WI38 (cell line): Measurements from ENCODE around the gene CTNND2.

ENCODE experiments used
- H3K4me3 ChIP-seq: 2 replicates; pipeline ENCODE4 v1.5.1; 2011; ENCODE audit warnings: low read depth, mild to moderate bottlenecking, control low read depth, low read length
- TF ChIP-seq, protein P1 (sequence below): IDR thresholded peaks from 2 replicates; pipeline ENCODE4 v1.5.1; 2012; ENCODE audit warnings: low read depth, mild to moderate bottlenecking, control low read depth, low read length

Gene CTNND2

DNA sequence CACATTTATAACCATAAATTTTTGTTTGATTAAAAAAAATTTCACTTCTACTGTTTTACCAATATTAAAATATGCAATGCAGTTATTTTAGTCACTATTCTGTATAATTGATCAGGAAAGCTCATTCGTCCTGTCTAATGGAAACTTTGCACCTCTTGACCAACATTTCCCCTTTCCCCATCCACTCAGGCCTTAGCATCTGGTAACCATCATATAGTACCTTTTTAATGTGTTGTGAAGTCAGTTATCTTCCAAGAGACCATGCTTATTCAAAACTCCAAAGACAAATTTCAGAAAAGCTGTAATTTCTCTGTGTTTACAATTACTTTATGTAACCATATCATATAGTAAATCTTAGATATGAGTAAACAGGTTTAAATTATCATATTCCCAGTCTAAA lies 145.9 kb downstream of the CTNND2 start:
- H3K4me3 ChIP-seq = no peak overlapping the region
- TF ChIP-seq, protein P1, sequence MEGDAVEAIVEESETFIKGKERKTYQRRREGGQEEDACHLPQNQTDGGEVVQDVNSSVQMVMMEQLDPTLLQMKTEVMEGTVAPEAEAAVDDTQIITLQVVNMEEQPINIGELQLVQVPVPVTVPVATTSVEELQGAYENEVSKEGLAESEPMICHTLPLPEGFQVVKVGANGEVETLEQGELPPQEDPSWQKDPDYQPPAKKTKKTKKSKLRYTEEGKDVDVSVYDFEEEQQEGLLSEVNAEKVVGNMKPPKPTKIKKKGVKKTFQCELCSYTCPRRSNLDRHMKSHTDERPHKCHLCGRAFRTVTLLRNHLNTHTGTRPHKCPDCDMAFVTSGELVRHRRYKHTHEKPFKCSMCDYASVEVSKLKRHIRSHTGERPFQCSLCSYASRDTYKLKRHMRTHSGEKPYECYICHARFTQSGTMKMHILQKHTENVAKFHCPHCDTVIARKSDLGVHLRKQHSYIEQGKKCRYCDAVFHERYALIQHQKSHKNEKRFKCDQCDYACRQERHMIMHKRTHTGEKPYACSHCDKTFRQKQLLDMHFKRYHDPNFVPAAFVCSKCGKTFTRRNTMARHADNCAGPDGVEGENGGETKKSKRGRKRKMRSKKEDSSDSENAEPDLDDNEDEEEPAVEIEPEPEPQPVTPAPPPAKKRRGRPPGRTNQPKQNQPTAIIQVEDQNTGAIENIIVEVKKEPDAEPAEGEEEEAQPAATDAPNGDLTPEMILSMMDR = no peak

- TF ChIP-seq, protein P1 = no peak
- H3K4me3 ChIP-seq = no peak overlapping the region
Observed at GRCh38 chr5:11757661-11758060, 146.6 kb downstream of the CTNND2 start.

DNA sequence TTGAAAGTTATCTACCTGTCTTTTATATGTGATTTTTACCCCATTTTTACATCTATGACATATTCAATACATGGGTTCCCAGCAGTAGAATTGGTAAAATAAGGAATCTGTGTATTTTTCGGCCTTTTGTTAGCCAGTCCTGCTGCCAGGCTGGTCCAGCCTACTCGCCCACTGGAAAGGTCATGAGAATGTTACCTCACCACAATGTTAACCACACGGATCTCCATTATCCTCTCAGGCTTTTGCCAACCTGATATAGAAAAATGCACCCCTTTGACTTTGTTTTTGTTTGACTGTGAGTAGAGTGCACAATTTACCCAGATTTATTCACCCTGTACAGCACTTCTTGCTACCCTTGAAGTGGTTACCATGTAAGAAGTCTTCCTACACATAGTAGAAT lies 167.2 kb downstream of the CTNND2 start:
- no peak overlapping the region for H3K4me3 ChIP-seq
- TF ChIP-seq, protein P1 = no peak

GRCh38 chr5:11734369-11734768 lies 169.9 kb downstream of the CTNND2 start:
- TF ChIP-seq, protein P1 = no peak
- no peak overlapping the region for H3K4me3 ChIP-seq

- TF ChIP-seq, protein P1 = no peak
- no peak overlapping the region for H3K4me3 ChIP-seq
Observed at GRCh38 chr5:11733840-11734192, 170.4 kb downstream of the CTNND2 start.

DNA sequence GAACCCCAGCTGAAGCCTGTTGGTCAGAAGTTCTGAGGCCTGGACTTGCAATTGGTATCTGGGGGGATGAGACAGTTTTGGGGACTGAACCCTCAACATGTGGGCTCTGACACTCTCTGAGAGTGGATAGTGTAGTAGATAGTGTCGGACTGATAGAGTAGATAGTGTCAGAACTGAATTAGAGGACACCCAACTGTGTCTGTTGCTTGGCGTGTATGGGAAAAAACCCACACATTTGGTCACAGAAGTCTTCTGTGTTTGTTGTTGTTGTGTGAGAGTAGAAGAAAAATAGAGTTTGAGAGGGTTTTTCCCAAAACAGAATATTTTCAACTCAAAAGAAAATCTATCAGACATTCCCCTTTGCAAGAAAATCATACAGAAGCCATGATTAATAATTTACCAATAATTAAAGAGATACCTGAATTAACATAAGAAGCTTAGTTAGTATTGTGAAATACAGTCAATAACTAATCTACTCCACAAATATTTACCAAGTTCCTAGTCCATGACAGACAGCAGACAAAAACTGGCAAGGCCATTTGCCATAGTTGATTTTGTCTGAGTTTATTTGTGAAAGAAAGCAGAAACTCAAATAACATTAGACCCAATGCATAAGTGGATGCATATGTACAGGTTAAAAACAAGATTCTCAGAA lies 170.9 kb downstream of the CTNND2 start:
- TF ChIP-seq, protein P1 = no peak
- H3K4me3 ChIP-seq = no peak overlapping the region

DNA sequence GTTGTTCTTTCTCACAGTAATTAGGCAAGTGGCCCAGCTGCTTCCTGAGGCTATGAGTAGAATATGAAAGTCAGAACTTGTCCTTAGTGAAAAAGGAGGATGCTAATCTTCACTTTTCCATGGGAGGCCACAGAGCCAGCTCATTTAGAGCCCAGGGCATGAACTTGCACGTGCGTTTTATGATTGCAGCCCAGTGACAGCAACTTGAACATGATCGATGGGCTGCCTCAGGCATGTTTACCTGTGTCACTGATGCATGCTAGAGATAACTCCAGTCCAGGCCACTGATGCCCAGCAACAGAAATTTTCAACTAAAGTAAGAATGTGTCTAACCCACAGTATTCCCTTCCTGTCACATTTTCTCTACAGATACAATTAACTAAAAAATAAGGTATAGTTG lies 179.3 kb downstream of the CTNND2 start:
- no peak overlapping the region for H3K4me3 ChIP-seq
- TF ChIP-seq, protein P1 = no peak
